GM19351 (cell line): Measurements from ENCODE around the gene MASP1.
"Not testable (repeated sequence)": the region's sequence is repeated elsewhere in the genome, so short reads cannot be mapped to it uniquely, and the experiment has no call there.

Experiments used
- ATAC-seq: cut with Tn5 transposase; IDR thresholded peaks from one replicate; pipeline ENCODE4 v1.9.1; 2021; ENCODE audit warnings: mild to moderate bottlenecking, moderate library complexity; ENCODE audit not compliant: unreplicated experiment

The MASP1 gene

DNA sequence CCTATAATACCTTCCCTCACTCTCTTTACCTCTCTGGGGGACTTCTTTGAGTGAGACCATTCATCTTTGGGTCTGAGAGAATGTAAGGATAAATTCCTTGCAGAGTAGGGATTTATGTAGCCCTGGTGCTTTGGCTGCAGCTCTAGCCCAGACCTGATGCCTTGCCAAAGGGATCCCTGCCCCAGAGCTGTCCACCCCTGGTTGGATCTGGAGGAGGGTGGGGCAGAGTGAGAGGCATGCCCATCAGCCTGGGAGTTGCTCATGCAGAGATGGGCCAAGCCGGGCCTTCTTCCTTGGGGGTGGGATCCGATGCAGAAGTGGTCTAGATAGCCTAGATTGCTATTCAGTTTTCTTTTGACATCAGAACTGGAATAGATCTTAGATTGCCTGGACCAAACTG is 62.8 kb downstream of the MASP1 start:
- no peak for ATAC-seq

DNA sequence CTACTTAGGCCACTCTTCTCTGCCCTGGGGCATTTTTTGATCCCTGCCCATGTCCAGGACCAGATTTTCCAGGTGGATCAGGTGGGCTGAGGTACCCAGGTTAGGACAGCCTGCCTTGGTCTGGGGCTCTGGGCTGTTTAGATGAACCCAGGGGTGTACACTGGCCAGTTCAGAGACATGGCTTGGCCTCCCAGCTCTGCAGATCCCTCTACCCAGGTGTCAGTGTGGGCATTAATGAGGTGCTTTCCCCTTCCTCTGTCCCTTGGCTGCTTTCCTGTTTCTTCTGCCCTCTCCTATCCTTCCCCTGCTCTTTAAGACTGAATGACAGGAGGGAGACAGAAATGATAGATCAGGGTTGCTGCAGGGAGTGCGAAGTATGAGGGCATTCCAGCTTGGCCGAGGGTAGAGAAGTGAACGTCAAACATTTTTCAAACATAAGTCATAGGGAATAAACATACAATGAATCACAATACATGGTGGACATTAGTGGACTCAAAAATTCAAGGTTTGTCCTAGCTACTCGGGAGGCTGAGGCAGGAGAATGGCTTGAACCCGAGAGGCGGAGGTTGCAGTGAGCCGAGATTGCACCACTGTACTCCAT is 63.8 kb downstream of the MASP1 start:
- ATAC-seq: no peak

DNA sequence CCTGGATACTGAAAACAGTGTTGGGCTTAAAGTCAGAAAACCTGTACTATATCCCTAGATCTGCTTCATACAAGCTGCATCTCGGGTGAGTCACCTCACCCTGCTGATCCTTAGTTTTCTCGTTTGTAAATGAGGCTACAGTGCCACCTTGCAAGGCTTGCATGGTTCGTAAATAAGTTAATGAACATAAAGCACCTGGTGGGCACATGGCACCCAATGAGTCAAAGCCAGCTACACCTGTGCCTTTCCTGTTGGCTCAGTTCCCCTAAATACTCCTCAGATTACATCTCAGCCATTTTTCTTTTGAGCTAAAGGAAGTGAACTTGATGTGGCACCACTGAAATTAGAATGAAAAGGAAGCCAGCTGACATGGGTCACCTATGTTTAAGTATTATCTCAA is 67.7 kb downstream of the MASP1 start:
- no peak for ATAC-seq

DNA sequence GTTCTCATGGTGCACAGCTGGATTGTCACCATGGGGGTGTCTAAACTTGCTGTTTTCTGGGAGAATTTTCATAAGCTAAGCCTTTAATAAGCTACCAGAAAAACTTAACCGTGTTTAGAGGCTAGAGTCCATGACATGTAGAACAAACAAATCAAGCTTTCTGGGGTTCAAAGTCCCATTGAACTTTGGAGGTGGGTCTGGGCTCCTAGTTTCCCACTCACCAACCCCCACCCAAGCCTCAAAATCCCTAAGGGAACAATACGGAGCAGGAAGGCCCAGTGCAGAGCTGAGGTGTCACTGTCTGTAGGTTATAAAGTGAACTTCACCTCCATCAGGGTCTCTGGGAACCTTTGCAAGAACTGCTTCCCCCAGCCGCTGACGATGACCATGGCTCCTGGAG is 68.7 kb downstream of the MASP1 start:
- ATAC-seq: no peak

DNA sequence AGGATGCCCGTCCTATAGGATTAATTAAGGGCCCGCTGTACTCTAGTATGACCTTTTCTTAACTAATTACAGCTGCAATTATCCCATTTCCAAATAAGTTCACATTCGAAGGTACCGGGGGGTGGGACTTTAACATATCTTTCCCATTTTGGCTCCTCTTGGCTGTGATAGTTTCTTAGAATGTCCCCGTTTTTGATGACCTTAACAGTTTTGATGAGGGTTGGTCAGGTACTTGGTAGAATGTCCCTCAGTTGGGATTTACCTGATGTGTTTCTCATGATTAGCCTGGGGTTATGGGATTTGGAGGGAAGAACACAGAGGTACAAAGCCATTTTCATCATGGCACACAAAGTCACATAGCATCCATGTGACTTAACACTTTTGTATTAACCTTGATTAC is 76.1 kb downstream of the MASP1 start:
- ATAC-seq: no peak

DNA sequence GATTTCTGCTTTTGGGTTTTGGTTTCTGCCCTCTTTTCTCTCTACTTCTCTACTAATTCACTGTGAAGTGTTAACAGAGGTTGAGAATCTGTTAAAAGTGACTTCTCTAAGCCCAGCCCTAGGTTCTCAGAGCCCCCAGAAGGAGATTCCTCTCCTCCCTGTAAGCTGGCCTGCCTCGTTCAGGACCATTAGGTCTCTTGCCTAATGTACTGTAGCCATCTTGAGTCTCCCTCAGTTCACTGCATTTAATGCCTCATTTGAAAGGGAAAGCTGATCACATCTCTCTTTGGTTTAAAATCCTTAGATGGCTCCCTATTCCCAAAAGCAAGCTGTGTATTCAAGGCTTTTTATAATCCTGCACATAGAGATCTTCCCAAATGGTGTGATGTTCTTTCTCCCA is 77.9 kb downstream of the MASP1 start:
- no peak for ATAC-seq

DNA sequence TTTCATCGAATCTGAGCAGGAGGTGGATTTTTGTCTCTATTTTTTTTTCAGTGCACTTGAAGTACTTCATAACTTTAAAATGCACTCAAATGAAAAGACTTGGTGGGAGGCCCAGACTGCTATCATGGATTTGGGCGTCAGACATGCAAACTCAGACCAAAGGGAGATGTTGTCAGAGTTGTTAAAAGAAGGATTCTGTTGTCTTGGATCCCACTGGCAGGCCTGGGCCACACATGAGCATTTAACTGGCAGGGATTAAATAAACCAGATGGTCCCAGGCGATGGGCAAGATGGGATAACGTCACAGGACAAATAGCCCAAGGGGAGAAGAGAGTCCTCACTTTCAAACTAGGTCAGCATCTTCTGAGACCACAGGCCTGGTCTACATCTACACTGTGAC is 78.8 kb downstream of the MASP1 start:
- ATAC-seq: no peak

DNA sequence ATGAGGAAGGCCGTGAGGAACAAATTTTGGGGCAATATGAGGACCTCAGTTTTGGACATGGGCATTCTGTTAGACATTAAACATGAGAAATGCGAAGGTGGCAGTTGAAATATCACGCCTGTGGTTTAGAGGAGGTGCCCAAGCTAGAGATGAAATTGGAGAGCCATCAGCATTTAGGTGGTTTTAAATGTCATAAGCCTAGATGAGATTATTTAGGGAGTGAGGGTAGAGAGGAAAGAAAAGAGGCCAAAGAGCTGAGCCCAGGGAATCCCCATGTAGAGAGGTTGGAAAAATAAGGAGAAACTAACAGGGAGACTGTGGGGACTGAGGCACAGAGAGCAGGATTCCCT is 79.4 kb downstream of the MASP1 start:
- ATAC-seq: no peak

DNA sequence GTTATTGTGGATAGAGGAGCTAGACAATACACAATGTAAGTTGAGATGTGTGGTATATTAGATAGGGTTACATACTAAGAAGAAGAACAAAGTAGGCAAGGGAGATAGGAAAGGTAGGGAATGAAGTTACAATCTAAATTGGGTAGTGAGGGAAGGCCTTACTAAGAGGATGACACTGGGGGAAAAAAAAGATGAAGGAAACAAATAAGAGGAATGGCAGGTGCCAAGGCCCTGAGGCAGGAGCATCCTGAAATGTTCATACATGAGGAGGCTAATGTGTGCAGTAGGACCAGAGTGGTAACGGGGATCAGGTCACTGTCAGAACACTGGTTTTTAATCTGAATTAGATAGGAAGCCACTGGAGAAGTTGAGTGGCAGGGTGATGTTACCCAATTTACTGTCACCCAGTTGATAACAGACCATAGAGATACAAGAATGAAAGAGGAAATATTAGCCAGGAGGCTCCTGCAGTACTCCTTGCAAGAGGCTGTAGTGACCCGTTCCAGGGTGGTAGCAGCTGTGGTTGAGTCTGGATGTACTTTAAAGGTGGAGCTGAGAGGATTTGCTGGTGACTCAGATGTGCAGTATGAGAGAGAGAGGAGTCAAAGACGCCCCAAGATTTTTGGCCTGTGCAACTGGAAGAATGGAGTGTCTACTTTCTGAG is 79.9 kb downstream of the MASP1 start:
- no peak for ATAC-seq

DNA sequence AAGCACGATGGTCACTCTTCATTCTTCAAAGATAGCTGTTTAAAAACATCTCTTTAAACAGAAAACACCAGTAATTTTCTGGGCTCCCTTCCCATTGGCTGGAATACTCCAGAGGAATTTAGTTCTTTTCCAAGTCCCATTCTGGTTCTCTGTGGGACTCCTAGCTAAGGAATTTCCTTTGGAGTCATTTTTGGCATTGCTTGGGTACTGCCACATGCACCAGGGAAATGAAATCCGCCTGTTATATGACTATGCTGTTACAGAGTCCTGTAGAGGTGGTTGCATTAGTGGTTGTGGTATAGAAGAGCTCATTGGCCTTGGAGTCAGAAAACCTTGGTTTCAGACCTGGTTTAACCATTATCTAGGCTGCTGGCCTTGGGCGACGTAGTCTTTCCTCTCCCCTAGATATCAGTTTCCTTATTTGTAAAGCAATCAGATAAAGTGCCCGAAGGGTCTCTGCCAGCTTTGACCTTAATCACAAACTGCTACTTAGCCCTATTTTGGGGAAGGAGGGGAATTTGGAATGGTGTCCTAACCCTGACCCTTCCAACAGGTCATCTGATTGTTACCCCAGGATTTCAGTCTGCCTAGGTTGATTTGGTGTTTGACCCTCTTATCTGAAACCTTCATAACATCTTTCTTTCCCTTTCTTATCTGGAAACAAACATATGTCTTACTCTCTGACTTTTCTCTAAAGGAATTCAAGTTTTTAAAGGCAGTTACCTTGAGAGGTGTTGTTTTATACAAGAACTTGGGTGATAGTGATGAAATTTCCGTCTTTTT is 80.8 kb downstream of the MASP1 start:
- no peak for ATAC-seq

DNA sequence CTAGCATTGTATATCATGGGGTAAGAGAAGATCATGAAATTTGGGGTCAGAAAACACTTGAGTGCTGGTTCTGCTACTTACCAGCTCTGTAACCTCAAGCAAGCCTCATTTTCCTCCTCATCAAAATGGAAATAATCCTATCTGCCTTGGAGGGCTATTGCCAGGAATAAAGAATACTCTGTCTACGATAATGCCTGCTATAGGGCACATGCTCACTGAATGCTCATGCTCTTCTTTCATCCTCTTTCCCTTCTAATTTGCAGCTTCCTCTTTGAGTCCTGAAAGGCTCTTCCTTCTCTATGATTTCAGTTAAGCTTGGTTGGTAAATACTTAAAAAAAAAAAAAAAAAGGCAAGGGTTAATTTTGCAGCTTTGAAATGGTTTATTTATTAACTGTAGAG is 81.4 kb downstream of the MASP1 start:
- ATAC-seq: no peak

DNA sequence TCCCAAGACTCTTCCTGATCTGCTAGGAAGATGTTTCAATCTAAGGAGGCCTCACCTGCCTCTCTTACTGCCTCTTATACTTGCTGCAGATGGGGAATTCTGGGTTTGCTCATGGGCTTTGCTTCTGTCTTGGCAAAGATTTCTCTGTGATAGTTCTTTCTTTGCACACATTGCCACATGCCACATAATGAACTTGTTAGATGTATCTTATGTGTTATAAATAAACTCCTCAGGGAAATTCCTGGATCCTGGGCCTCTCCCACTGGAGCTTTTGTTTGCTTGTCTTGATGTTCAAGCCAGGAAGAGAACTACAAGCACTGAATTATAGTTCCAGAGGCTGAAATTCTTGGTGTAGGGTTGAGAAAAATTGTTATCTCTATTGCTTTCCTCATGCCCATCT is 82.0 kb downstream of the MASP1 start:
- no peak for ATAC-seq

DNA sequence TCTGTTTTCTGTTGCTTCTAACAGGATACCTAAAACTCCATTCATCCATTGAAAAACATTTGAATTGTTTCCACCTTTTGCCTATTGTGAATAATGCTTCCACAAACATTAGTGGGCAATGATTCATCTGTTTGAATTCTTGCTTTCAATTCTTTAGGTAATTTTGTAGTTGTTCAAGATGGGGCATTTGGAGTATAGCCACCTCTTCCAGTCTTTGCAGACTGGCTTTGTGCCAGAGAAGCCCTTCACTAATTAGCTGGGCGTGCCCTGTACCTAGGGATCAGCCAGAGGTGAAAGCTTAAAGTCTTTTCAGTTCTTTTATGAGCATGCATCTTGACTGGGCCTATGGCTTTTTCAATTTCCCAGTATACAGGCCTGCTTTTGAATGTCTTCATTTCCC is 83.4 kb downstream of the MASP1 start:
- ATAC-seq: no peak

DNA sequence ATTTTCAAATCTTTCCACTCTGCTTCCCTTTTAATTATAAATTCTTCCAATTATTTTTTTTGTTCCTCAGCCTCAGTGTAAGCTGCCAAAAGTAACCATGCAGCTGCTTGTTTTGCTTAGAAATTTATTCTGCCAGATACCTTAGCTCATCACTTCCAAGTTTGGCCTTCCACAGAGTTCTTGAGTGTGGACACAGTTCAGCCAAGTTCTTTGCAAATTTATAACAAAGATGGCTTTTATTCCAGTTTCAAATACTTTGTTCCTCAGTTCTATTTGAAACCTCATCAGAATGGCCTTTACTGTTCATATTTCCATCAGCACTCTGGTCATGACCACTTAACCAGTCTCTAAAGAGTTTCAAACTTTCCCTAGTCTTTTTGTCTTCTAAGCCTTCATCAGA is 83.9 kb downstream of the MASP1 start:
- no peak for ATAC-seq

DNA sequence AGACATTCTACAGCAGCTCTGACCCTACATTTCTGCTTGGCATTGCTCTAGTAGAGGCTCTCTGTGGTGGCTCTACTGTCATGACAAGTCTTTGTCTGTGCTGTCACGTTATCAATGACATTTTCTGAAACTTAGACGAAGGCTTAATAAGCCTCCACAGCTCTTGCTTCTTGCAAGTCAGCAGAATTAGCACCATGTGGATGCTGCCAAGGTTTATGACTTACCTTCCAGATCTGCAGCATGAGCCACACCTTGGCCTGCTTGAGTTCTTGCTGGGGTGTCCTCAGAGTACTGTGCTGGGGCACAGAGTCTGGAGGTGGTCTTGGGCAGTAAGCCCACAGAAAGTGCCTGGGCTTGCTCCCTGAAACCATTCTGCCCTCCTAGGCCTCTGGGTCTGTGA is 84.5 kb downstream of the MASP1 start:
- ATAC-seq: no peak

DNA sequence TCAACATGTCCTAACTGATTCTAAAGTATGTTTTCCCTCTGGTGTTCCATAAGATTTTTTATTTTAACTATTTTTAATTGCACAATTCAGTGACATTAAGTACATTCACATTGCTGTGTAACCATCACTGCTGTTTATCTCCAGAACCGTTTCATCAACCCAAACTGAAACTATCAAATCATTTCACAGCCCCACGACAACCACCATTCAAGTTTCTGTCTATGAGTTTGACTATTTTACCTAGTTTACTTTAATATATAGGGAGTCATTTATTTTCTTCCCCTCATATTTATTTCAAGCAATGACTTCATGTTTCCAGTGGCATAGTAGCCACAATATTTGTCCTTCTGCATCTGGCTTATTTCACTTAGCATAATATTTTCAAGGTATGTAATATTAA is 85.9 kb downstream of the MASP1 start:
- no peak for ATAC-seq

DNA sequence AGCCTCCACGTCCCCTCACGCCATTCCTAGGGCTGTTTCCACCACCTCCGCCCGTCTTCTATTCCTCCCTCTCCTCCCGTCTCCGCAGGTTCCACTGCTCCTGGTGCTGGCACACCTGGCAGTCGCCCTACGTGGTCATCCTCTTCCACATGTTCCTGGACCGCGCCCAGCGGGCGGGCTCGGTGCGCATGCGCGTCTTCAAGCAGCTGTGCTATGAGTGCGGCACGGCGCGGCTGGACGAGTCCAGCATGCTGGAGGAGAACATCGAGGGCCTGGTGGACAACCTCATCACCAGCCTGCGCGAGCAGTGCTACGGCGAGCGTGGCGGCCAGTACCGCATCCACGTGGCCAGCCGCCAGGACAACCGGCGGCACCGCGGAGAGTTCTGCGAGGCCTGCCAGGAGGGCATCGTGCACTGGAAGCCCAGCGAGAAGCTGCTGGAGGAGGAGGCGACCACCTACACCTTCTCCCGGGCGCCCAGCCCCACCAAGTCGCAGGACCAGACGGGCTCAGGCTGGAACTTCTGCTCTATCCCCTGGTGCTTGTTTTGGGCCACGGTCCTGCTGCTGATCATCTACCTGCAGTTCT is 92.0 kb downstream of the MASP1 start:
- not testable (repeated sequence) for ATAC-seq

DNA sequence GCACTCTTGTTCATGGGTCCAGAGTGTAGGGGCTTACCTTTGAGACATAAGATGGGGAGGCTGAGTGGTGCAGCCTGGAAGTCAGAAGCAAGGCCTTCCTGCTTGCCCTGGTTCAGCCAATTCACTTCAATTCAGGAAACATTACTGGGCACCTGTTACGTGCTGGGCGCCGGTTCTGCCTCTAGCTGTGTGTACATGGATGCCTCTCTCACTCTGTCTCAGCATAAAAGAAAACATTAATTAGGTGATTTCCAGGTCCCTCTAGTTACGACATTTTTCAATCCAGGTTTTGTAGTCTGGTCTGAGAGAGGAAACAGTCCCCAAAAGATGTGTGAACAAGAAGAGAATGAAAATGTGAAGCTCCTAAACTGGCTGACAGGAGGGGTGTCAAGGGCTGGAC is 93.0 kb downstream of the MASP1 start:
- ATAC-seq: no peak

DNA sequence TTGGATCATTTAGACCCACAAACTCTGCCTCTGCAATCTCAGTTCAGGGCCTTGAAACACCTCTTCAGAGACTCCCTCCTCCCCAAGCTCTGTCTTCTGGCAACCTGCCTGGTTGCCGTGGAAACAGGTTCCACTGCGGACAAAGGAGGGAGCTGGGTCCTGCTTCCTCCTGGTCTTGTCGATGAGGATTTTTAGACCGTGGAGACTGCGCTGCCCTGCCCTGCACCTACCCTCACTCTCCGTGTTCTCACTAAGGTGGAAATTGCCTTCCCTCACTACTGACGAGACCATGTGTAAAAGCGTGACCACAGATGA is 94.2 kb downstream of the MASP1 start, which contains the start of gene RTP1:
Gene RTP1 (plus strand): TSS at position 152 of the 315 bp plus-strand sequence. CDS start 30 bp downstream, at position 182.
- no peak for ATAC-seq

DNA sequence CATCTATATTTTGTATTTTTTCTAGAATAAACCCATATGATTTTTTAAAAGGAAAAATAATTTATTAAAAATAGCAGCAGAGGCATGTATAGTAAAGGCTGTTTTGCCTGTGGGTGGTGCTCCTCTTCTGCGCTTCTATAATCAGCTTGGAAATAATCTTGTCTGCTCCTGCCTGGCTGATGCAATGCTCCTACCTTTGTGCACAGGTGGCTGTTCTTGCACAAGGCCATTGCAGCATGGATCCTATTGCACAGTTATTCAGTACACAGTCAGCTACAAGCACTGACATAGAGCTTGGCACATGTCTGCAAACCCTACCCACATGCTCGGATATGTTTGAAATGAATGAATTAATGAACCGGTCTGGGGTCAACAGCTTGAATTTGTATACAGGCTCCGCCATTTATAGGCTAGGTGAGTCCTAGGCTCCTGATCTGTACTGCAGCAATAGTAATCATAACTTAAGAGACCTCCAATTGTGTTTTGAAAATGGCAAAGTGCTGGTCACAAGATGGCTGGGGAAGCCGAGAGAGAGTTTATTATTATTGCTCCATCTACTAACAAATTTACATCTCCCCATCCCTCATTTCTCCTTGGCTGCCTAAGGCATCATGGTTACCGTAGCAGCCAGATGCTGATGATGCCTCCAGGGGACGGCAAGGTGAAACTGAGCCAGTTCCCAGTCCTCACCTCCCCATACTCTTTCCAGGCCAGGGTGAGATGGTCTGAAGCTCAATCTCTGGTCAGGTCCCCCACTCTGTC is 94.8 kb downstream of the MASP1 start:
- ATAC-seq: no peak

DNA sequence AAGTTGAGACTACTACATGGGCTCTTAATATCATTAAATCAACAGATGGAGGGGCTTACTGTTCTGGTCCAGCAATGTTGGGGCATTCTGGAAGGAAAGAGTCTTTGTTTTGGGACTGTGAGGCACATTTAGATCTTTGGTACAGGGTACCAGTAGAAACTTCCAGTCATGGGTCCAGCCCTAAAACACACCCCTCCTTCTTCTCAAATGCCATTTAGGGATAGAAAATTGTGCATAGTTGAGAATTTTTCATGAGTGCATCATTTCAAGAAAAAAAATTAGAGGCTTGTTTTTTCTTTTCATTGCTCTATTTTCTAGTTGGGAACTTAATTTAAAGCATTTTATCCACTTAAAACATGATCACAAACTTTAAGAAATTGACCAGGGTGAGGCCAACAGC is 98.4 kb downstream of the MASP1 start:
- ATAC-seq: no peak
